Measurements from ENCODE around the gene DCAF12.
A peak's percentile ranks its signal among the peaks of the same experiment; 100 is the strongest.
"Not testable (repeated sequence)": the region's sequence is repeated elsewhere in the genome, so short reads cannot be mapped to it uniquely, and the experiment has no call there.

Gene DCAF12

DNA sequence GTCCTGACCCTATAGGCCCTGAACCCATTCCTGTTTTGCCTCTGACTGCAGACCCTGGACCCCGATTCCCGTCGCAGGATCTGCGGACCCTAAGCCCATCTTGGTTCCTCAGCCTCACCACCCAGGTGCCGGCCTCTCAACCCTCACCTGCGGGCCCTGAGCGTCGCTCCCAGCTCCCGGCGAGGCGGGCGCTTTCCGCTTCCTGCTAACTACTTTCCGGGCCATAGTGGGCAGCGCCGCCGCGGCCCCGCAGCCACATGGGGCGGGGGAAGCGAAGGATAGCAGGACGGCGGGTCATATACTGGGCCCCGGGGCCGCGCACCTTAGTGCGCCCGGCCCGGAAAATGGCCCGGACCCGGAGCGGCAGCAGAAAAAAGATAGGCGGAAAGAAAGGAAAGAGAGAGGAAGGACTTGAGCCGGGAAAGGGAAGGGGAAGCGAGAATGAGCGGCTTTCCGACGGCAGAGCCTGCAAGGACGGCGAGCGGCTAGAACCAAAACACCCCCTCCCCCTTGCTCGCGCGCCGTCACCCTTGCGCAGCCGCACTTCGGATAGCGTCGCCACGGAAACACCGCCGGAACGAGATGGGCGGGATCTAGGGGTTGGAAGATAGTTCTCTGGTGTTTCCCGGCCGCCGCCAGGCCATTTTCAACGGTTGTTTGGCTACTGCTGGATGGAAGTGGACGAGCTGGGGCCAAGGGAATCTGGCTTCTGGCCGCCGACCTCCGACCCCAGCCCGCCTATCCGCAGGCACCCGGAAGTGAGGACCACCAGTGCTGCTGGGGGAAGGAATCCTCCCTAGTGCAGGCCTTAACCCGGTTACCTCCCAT, at the start of gene DCAF12:
Gene DCAF12, minus strand, starts transcription at position 492 of the 828 bp plus-strand sequence. Its CDS starts 267 bp downstream, at position 225.
- intact Hi-C loops (cut with DNase I): loop anchor here (5.0 kb wide), 2 partner anchors 51 to 126 kb away; partner anchors contain the start of gene UBAP1
- peak; percentile 83 to 98 (median 86) for DNase-seq

DNA sequence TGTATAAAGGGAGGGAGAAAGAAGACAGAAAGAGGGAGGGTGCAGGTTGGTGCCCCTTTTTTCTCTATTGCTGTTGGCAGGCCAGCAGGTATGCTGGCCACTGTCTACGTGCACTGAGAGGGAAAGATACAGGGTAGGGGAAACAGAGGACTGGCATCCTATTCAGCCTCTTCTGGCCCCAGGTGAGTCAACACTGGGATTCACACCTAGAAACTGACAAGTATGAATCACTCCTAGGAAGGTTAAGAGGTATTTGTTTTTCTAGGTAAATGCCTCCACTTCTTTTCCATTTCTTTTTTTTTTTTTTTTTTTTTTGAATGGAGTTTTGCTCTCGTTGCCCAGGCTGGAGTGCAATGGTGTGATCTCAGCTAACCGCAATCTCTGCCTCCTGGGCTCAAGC, 49.6 kb upstream of the DCAF12 start:
- intact Hi-C loops (cut with DNase I): loop anchor here (5.0 kb wide), 1 partner anchor 49 kb away; the partner anchor contains the start of gene DCAF12
- DNase-seq: no peak

DNA sequence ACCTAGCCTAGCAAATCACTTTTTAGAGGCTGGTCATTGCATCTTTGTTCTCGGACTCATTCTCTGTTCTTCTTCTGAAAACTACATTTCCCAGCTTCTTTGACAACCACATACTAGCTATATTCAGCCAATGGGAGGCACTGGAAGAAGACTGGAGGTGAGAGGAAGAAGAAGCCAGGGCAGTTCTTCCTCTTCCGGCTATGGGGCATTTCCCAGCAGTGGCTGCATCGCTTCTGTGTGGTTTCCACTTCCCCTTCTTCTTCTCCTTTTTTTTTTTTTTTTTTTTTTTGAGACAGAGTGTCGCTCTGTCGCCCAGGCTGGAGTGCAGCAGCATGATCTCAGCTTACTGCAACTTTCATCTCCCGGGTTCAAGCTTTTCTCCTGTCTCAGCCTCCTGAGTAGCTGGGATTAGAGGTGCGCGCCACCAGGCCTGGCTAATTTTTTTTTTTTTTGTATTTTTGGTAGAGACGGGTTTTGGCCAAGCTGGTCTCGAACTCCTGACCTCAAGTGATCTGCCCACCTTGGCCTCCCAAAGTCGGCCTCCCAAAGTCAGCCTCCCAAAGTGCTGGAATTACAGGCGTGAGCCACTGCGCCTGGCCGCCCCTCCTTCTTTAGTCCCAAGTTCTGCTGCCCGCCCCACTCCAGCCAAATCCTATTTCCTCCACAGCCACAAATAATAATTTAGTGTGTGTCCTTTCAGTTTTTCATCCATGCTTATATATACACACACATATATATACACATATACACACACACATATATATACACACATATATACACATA, 45.4 kb upstream of the DCAF12 start:
- no peak for DNase-seq
- intact Hi-C loops (cut with DNase I): no loop called here

DNA sequence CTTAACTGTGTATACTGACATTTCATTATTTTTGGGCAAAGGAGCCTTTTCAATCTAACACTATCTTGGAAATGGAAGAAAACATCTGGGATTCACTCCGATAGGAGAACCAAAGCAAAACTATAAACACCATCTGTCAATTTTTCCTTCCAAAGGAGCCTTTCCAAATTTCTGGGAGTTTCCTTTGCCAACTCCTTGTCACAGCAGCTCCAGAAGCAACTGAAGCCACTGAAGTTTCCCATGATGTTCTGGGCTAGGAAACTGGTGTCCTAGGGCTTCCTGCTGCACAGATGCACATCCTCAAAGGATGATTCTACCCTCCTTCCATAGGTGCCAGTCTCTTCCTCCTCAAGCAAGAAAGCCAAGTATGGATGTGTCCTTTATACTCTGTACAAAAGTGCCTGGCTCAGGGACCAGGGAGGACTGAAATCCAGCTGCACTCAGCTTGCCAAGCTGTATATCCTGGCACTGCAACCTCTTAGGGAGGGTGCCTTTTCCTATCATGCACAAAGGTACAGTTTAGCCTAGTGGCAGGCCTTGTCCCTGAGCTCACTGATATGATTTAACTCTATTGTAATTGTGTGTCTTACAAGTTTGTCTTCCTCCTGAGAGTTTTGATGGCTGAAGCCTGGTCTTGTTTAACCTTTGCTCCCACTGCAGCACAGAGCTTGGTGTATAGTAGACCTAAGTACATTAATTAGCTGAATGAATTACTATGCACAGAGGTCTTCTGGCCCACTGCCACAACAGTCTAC, 43.9 kb upstream of the DCAF12 start:
- intact Hi-C loops (cut with DNase I): no loop called here
- no peak for DNase-seq

DNA sequence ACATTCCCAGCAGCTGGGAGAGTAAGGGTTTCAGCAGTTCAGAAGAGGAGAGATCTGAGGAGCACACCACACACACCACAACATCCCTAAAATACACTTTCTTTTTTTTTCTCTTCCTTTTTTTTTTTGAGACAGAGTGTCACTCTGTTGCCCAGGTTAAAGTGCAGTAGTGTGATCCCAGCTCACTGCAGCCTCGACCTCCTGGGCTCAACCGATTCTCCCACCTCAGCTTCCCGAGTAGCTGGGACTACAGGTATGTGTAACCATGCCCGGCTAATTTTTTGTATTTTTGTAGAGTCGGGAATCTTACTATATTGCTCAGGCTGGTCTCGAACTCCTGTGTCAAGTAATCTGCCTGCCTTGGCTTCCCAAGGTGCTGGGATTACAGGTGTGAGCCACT, 42.6 kb upstream of the DCAF12 start:
- no peak for DNase-seq
- intact Hi-C loops (cut with DNase I): no loop called here

DNA sequence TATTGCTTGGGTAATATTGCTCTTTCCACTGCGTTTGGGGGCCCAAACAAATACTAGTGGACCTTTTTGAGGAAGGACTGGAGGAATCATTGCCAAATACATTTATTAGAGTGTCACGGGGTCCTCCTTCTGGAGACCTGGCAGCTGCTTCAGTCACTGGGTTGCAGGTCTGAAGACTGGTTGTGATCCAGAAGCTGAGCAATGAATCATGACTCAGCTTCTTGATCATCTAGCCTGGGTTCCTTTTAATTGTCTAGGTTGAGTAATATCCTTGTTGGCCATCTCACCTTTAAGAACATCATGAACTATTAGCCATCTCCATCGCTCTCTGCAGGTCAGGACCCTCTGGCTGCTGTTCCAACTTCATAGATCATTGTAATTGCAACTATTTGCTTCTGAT, 36.9 kb upstream of the DCAF12 start:
- no peak for DNase-seq

DNA sequence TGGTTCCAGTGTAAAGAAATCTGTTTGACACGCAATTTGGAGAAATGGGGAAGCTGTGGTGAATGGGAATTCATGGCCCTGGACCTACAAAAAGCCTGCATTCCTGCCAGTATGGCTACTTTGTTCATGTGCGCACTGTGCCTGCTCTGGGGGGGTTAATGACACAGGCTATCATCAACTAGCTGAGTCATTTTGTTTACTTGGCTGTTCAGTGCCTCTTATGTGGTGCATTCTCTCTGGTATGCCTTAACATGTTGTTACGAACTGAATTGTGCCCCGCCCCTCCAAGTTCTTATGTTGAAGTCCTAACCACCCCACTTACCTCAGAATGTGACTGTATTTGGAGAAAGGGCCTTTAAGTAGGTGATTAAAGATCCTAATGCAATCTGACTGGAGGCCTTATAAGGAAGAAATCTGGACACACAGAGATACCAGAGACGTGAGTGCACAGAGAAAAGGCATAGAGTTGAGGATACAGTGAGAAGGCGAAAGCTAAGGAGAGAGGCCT, 31.9 kb upstream of the DCAF12 start:
- DNase-seq: no peak
- intact Hi-C loops (cut with DNase I): no loop called here

More for the DNA sequence above, 36.9 kb upstream of the DCAF12 start:
- intact Hi-C loops (cut with DNase I): no loop called here

DNA sequence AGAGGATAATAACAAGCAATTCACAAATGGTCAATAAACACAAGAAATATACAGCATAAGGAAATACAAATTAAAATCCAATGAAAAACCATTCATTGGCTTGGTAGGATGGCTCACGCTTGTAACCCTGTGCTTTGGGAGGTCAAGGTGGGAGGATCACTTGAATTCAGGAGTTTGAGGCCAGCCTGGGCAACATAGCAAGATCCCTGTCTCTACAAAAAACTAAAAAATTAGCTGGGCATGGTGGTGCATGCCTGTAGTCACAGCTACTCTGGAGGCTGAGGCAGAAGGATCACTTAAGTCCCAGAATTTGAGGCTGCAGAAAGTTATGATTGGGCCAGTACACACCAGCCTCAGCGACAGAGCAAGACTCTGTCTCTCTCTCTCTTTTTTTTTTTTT, 31.4 kb upstream of the DCAF12 start:
- intact Hi-C loops (cut with DNase I): no loop called here
- no peak for DNase-seq

DNA sequence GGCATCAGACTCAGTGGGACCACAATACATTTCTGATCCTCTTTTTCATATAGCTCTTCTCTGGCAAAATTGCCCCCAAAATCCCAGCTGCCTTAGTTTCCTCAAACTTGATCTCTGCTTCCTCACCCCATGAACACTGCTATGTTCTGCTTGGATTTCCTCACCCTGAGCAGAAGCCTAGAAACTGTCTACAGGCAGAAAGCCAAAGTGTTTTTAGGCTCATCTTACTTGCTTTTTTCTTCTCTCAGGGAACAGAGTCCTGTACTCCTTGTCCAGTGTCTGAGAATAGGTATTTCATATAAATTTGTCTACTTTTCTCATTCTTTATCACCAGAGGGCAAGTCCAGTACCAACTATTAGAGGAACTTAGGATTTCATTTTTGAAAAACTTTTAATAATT, 30.8 kb upstream of the DCAF12 start:
- intact Hi-C loops (cut with DNase I): no loop called here
- DNase-seq: no peak

DNA sequence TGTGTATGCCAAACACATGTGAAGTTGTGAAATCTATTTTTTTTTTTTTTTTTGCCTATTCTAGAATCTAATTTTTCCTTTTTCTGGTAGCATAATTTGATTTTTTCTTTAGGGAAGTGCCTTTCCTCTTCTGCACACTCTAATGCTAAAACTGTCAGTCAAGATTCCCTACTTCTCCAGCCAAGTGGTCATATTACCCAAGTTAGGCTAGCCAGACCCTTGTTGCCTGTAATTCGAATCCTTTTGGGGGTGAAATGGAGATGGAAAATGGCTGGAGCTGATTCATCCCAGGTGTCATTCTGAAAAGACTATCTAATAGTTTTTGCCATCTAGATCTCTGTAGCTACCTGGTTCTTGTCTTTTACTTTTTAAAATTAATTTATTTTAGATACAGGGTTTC, 27.6 kb upstream of the DCAF12 start:
- intact Hi-C loops (cut with DNase I): no loop called here
- no peak for DNase-seq

DNA sequence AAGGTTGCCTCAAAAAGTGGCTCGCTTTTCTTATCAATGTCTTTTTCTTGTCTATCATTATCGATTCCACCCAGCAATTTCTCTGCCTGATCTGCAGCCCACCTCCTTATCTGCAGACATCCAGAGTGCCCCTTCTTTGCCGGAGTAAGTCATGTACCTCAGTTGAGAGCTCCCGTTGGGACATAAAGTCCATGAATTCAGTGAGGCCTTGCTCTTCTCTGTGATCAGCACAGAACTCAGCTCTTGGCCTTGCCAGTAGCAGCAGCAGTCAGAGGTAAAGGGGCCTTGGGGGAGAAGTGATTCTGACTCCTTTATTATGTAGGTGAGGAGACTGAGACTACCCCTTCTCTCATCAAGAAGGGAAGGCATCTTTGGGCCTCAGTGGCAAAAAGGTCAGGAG, 24.9 kb upstream of the DCAF12 start:
- intact Hi-C loops (cut with DNase I): no loop called here
- DNase-seq: no peak

DNA sequence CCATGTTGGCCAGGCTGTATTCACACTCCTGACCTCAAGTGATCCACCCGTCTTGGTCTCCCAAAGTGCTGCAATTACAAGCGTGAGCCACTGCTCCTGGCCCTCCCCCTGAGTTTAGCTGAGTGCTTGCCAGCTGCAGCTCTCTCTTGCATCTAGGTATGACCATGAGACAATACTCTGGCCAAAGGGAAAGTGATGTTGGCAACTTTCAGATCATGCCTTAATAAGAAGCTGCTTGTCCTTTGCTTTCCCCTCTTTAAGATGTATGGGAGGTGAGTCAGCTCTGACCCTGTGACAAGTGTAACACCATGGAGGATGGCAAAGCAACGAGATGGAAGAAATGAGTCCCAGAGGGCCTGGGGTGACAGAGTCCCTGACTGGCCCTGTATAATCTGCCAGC, 18.7 kb upstream of the DCAF12 start:
- intact Hi-C loops (cut with DNase I): no loop called here

DNA sequence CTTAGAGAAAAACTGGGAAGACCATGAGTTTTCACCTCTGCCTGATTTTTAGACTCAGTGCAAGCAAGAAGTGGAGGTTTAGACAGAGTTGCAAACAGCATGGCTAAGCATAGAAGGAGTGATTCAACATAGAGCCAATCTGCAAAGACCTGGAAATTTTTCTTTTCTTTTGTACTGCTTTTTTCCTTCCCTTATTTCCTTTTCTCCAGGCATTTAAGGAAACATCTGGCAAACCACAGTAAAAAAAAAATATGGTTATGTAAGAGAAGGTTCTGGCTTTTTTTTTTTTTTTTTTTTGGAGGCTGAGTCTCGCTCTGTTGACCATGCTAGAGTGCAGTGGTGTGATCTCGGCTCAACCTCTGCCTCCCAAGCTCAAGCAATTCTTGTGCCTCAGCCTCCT, 16.6 kb upstream of the DCAF12 start:
- intact Hi-C loops (cut with DNase I): no loop called here
- DNase-seq: no peak

More for the DNA sequence above, 18.7 kb upstream of the DCAF12 start:
- DNase-seq: no peak

DNA sequence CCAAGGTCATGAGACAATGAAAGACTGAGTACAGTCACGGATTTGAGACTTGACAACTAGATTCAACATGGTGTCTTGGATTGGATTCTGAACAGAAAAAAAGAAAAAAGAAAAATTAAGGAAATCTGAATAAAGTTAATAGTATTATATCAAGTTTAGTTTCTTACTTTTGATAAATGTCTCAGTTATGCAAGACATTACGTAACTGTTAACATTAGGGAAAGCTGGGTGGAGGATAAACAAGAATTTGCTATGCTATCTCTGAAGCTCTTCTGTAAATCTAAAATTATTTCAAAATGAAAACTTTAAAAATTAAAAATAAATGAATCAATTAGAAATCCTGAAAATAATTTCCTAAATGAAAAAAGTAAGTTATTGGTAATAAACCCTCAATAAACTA, 14.4 kb upstream of the DCAF12 start:
- no peak for DNase-seq
- intact Hi-C loops (cut with DNase I): no loop called here

DNA sequence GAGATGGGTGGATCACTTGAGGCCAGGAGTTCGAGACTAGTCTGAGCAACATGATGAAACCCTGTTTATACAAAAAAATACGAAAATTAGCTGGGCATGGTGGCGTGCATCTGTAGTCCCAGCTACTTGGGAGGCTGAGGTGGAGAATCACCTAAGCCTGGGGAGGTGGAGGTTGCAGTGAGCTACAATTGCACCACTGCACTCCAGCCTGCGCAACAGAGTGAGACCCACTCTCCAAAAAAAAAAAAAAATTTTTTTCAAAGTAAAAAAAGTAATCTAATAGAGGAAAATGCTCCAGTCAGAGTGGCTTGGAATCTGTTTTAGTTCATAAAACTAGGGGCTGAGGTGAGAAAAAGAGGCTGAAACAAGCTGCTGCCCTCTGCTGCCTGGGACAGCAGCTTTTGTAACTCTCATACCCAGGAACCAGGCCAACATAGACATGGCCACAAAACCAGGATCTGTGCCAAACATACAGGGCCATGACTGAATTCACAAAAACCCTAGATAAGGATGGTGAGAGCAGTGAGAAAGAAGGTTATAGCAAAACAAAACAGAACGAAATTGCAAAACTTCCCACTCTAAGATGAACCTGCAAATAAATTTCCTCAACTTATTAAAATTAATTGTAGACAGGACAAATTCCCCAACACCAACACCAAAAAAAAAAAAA, 13.1 kb upstream of the DCAF12 start:
- intact Hi-C loops (cut with DNase I): no loop called here
- DNase-seq: peak in 1 of 10 donors; percentile 42

DNA sequence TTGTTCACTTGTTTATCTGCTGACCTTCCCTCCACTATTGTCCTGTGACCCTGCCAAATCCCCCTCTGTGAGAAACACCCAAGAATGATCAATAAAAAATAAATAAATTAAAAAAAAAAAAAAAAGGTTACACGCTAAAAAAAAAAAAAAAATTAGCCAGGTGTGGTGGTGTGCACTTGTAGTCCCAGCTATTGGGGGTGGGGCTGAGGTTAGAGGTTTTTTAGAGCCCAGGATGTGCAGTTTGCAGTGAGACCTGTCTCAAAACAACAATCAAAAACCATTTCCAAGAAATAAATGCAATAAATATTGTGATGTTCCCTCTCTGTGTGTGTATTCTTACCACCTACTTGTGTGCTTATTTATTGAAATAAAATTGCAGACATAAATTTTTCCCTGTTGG, 12.1 kb upstream of the DCAF12 start:
- DNase-seq; intact Hi-C loops (cut with DNase I): not testable (repeated sequence)

DNA sequence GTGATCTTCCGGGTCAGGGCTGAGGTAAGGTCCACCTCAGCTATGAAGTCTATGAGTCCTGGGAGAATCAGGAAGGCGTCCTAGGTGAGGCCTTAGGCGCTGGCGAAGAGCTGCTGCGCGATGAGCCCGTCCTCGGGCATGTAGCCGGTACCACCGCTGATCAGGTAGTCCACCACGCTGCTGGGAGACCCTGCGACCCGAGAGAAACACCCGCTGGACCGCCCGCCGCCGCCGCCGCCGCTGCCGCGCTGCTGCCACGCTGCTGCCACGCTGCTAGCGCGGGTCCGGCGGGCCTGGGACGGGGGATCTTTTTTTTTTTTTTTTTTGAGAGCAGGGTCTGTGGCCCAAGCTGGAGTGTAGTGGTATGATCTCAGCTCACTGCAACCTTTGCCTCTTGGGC, 8.0 kb upstream of the DCAF12 start:
- DNase-seq: no peak
- intact Hi-C loops (cut with DNase I): no loop called here

DNA sequence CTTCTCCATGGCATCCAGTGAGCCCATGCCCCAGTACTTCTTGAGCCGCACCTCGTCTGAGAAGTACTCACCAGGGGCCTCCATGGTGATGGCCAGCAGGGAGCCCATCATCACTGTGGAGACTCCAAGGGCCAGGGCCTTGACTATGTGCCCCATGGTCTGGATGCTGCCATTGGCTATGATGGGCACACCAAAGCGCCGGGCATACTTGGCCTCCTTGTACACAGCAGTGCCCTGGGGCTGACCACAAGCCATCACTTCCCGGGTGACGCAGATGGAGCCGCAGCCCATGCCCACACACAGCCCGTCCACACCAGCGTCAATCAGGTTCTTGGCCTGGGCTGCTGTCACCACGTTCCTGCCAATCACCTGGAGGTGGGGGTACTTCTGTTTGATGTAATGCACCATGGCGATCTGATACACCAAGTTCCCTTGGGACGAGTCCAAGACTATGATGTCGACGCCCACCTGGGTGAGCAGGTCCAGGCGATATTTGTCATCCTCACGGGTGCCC, 7.0 kb upstream of the DCAF12 start:
- no peak for DNase-seq
- intact Hi-C loops (cut with DNase I): no loop called here

DNA sequence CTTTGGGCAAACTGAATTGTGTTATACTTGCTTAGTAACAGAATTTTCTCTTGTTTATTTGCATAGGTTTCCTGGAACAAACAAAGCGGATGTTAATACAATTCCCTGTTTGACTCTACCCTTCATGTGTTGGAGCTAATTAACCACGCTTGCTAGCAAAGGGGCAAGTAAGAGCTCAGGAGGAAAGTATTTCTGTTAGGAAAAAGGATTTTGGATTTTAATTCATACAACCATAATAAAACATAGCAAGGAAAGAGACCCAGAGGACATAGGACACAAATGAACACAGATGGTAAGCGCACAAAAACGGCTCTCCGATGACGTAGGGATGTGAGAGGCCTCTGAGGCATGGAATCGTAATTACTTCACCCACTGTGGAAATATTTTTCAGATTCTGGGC, 5.1 kb upstream of the DCAF12 start:
- intact Hi-C loops (cut with DNase I): no loop called here
- no peak for DNase-seq
